Keratinocyte (primary cell): ENCODE data around the gene KIR3DL1. TPM values are rescaled to one million over a fixed set of nuclear protein-coding genes. Genes with fewer than 3 reads are reported as not detected.
"Not testable (repeated sequence)": the region's sequence is repeated elsewhere in the genome, so short reads cannot be mapped to it uniquely, and the experiment has no call there.

Experiments used
- DNase-seq: peaks from one replicate; pipeline ENCODE4 v3.0.0-alpha.2; 2011; ENCODE audit warnings: low read depth, missing footprints, low spot score
- FAIRE-seq: peaks from 2 replicates; lab custom pipeline; 2011; peaks lifted over from hg19 to GRCh38; lab: Jason Lieb, UNC
- H2AFZ ChIP-seq: 2 replicates; pipeline ENCODE4 v1.6.0; 2012; ENCODE audit warnings: low read length, control low read depth, inconsistent platforms; ENCODE audit not compliant: control insufficient read depth
- H3K27ac ChIP-seq: 2 replicates; pipeline ENCODE4 v1.5.1; 2011; ENCODE audit warnings: low read length; ENCODE audit not compliant: control insufficient read depth, insufficient read depth
- H3K27me3 ChIP-seq: 3 replicates; pipeline ENCODE4 v1.6.0; 2011; ENCODE audit warnings: low read length; ENCODE audit not compliant: control insufficient read depth, insufficient read depth; ENCODE audit errors: extremely low read depth
- H3K36me3 ChIP-seq, 2 experiments: 2 replicates in 1 of 2; 3 replicates in 1 of 2; pipeline ENCODE4 v1.5.1; 2011; ENCODE audit warnings: low read length in 2 of 2, mild to moderate bottlenecking in 1 of 2; ENCODE audit not compliant: control insufficient read depth in 2 of 2, insufficient read depth in 2 of 2; ENCODE audit errors: extremely low read depth in 1 of 2
- H3K4me1 ChIP-seq: 3 replicates; pipeline ENCODE4 v1.5.1; 2011; ENCODE audit warnings: low read length; ENCODE audit not compliant: control insufficient read depth, insufficient read depth; ENCODE audit errors: extremely low read depth
- H3K4me2 ChIP-seq: 3 replicates; pipeline ENCODE4 v1.6.0; 2011; ENCODE audit warnings: low read depth, low read length; ENCODE audit not compliant: control insufficient read depth, insufficient read depth; ENCODE audit errors: extremely low read depth
- H3K4me3 ChIP-seq, 3 experiments: fragments of 200-600 bp in 1 of 3; sonication (generic) in 1 of 3; 2 replicates in 2 of 3; 3 replicates in 1 of 3; pipeline ENCODE4 v1.5.1; 2011 to 2016; ENCODE audit warnings: low read length in 3 of 3, mild to moderate bottlenecking in 3 of 3, control low read depth in 2 of 3, inconsistent platforms in 1 of 3, low read depth in 1 of 3, mixed read lengths in 1 of 3, mixed run types in 1 of 3, moderate library complexity in 1 of 3; ENCODE audit not compliant: control insufficient read depth in 2 of 3, insufficient read depth in 2 of 3; ENCODE audit errors: extremely low read depth in 1 of 3
- H3K79me2 ChIP-seq: 2 replicates; pipeline ENCODE4 v1.6.0; 2012; ENCODE audit warnings: low read length; ENCODE audit not compliant: control insufficient read depth, insufficient read depth
- H3K9ac ChIP-seq: 3 replicates; pipeline ENCODE4 v1.6.0; 2011; ENCODE audit warnings: low read length; ENCODE audit not compliant: control insufficient read depth, insufficient read depth; ENCODE audit errors: extremely low read depth
- H3K9me1 ChIP-seq: 3 replicates; pipeline ENCODE4 v1.6.0; 2011; ENCODE audit warnings: low read length; ENCODE audit not compliant: control insufficient read depth, insufficient read depth; ENCODE audit errors: extremely low read depth
- H3K9me3 ChIP-seq: 2 replicates; pipeline ENCODE4 v1.5.1; 2012; ENCODE audit warnings: low read depth, low read length; ENCODE audit not compliant: control insufficient read depth
- H4K20me1 ChIP-seq: 3 replicates; pipeline ENCODE4 v1.6.0; 2011; ENCODE audit warnings: low read length; ENCODE audit not compliant: control insufficient read depth, insufficient read depth; ENCODE audit errors: extremely low read depth
- dilution Hi-C: fragments of 300-500 bp; cut with MboI; formaldehyde crosslinking; loops from one replicate; pipeline ENCODE4 v1.7.0; 2020; ENCODE audit warnings: low sequenced_read_pairs; ENCODE audit not compliant: extremely low pct_ligation_motif_present
- polyA plus RNA-seq, 5 experiments: library from polyadenylated mRNA; depleted of rRNA in 3 of 5; stranded (reverse) in 3 of 5; stranded (forward) in 1 of 5; unstranded in 1 of 5; fragments of >200 nt; gene quantifications; 1 replicate in 1 of 5; 2 replicates in 3 of 5; 3 replicates in 1 of 5; pipeline versions ENCODE4 v1.2.1 to v1.2.3, GENCODE V29; 2011 to 2012; ENCODE audit warnings: missing spikeins in 2 of 5, low read depth in 1 of 5, low replicate concordance in 1 of 5

The KIR3DL1 gene
- polyA plus RNA-seq, 1 donor (not counting 4 experiments of a cell fraction or from before 2014, with no cell fraction given): not detected

DNA sequence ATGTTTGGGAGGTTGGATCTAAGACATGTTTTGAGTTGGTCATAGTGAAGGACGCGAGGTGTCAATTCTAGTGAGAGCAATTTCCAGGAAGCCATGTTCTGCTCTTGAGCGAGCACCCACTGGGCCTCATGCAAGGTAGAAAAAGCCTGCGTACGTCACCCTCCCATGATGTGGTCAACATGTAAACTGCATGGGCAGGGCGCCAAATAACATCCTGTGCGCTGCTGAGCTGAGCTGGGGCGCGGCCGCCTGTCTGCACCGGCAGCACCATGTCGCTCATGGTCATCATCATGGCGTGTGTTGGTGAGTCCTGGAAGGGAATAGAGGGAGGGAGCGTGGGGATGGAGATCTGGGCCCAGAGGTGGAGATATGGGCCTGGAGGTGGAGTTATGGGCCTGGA, 16.2 kb downstream of the KIR3DL1 start, which contains the start of gene KIR2DS4:
Gene KIR2DS4 (plus strand): TSS at position 181 of the 400 bp plus-strand sequence.
- H3K9me1 ChIP-seq, H3K36me3 ChIP-seq, H3K4me1 ChIP-seq, H4K20me1 ChIP-seq, FAIRE-seq, dilution Hi-C loops, H3K27me3 ChIP-seq, H3K79me2 ChIP-seq, H3K4me3 ChIP-seq, H3K9me3 ChIP-seq, DNase-seq, H3K9ac ChIP-seq, H3K27ac ChIP-seq, H3K4me2 ChIP-seq, H2AFZ ChIP-seq: not testable (repeated sequence)

DNA sequence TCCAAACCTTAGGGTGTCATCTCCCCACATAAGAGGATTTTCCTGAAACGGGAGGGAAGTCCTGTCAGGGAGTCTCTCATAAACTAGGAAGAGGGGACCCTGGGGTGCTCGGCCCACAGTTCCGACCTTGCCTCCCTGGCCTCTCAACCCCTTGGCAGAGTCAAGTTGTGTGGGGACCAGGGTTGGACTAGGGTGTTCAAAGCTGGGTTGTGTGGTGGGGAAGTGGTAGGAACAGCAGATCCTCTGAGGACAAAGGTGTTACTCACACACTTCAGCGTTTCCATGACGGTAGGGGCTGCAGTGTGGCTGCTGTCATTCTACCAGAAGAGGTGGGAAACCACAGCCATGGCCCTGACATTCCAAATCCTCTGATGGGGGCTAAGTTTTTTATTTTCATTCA, 18.9 kb downstream of the KIR3DL1 start:
- H2AFZ ChIP-seq, FAIRE-seq, H3K4me2 ChIP-seq, H3K27ac ChIP-seq, H3K9ac ChIP-seq, H3K27me3 ChIP-seq, DNase-seq, H3K4me3 ChIP-seq, H3K79me2 ChIP-seq, H3K9me3 ChIP-seq, H3K36me3 ChIP-seq, H3K4me1 ChIP-seq, H4K20me1 ChIP-seq, H3K9me1 ChIP-seq, dilution Hi-C loops: not testable (repeated sequence)

DNA sequence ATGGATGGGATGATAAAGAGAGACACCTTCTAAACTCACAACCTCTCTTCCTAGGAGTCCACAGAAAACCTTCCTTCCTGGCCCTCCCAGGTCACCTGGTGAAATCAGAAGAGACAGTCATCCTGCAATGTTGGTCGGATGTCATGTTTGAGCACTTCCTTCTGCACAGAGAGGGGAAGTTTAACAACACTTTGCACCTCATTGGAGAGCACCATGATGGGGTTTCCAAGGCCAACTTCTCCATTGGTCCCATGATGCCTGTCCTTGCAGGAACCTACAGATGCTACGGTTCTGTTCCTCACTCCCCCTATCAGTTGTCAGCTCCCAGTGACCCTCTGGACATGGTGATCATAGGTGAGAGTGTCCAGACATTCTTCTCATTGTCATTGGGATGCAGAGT, 21.3 kb downstream of the KIR3DL1 start:
- H3K27ac ChIP-seq, H4K20me1 ChIP-seq, H3K27me3 ChIP-seq, H3K9me1 ChIP-seq, H2AFZ ChIP-seq, DNase-seq, H3K79me2 ChIP-seq, H3K9ac ChIP-seq, FAIRE-seq, H3K36me3 ChIP-seq, H3K4me3 ChIP-seq, H3K9me3 ChIP-seq, dilution Hi-C loops, H3K4me1 ChIP-seq, H3K4me2 ChIP-seq: not testable (repeated sequence)

DNA sequence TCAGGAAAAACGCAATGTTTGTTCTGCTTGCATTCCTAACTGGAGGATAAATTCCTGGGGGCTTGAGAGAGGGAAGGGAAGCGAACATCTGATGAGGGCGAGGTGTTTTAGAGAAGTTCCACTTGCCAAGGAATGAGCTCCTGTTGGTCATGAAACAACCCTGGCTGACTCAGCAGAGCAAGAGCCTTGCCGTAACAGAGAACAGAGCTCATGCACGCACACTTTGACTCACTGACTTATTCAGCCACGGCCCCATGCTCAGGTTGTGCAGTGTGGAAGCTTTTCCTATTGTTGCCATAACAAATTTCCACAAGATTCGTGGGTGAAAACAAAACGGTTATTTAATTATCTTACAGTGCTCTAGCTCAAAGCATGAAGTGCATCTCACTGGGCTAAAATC, 26.9 kb downstream of the KIR3DL1 start:
- H3K4me1 ChIP-seq, H3K27me3 ChIP-seq, FAIRE-seq, H3K79me2 ChIP-seq, DNase-seq, H2AFZ ChIP-seq, H3K9ac ChIP-seq, H3K4me2 ChIP-seq, H3K36me3 ChIP-seq, H3K9me1 ChIP-seq, H3K9me3 ChIP-seq, H3K4me3 ChIP-seq, dilution Hi-C loops, H4K20me1 ChIP-seq, H3K27ac ChIP-seq: not testable (repeated sequence)

DNA sequence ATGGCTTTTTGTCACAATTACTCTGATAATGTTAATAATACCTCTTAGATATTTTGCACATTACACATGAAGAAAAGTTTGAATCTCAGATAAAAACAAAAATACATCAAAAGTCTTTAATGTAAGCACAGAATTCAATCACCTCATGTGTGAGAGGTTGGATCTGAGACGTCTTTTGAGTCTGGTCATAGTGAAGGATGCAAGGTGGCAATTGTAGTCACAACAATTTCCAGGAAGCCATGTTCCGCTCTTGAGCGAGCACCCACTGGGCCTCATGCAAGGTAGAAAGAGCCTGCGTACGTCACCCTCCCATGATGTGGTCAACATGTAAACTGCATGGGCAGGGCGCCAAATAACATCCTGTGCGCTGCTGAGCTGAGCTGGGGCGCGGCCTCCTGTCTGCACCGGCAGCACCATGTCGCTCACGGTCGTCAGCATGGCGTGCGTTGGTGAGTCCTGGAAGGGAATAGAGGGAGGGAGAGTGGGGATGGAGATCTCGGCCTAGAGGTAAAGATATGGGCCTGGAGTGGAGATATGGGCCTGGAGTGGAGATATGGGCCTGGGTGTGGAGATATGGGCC, 33.9 kb downstream of the KIR3DL1 start, which contains the start of gene KIR3DL2:
Gene KIR3DL2 (plus strand): TSS at position 383 of the 580 bp plus-strand sequence. CDS start 33 bp downstream, at position 416.
- H3K36me3 ChIP-seq, H2AFZ ChIP-seq, H4K20me1 ChIP-seq, H3K4me2 ChIP-seq, H3K27me3 ChIP-seq, H3K9ac ChIP-seq, H3K27ac ChIP-seq, DNase-seq, H3K4me3 ChIP-seq, H3K4me1 ChIP-seq, H3K9me1 ChIP-seq, H3K9me3 ChIP-seq, dilution Hi-C loops, FAIRE-seq, H3K79me2 ChIP-seq: not testable (repeated sequence)
